Mesodermal cell (in vitro differentiated cells): Measurements from ENCODE around the gene TTC36.

Experiments used
- H3K27ac ChIP-seq: 2 replicates; pipeline ENCODE4 v1.7.0; 2013; ENCODE audit warnings: mild to moderate bottlenecking, low read depth, low read length, moderate library complexity; ENCODE audit not compliant: severe bottlenecking
- H3K36me3 ChIP-seq: 2 replicates; pipeline ENCODE4 v1.7.1; 2013; ENCODE audit warnings: mild to moderate bottlenecking, low read length, moderate library complexity; ENCODE audit not compliant: control insufficient read depth, insufficient read depth
- H3K4me1 ChIP-seq: one replicate; pipeline ENCODE4 v1.7.1; 2013; ENCODE audit warnings: mild to moderate bottlenecking, low read length; ENCODE audit not compliant: insufficient read depth, control insufficient read depth, poor library complexity, severe bottlenecking
- H3K4me3 ChIP-seq: 2 replicates; pipeline ENCODE4 v1.7.0; 2013; ENCODE audit warnings: low read length, control low read depth, mild to moderate bottlenecking; ENCODE audit not compliant: insufficient read depth, poor library complexity, severe bottlenecking; ENCODE audit errors: extremely low read depth
- H3K9me3 ChIP-seq: 2 replicates; pipeline ENCODE4 v1.7.1; 2013; ENCODE audit warnings: mild to moderate bottlenecking, low read length, moderate library complexity; ENCODE audit not compliant: control insufficient read depth
- WGBS, 2 experiments: methylation state at CpG; one replicate each; pipeline ENCODE4 v1.1.5; 2013; ENCODE audit warnings: missing lambda C conversion rate in 2 of 2; ENCODE audit not compliant: insufficient coverage in 2 of 2; 5-methylcytosine and 5-hydroxymethylcytosine counted together

Gene TTC36

DNA sequence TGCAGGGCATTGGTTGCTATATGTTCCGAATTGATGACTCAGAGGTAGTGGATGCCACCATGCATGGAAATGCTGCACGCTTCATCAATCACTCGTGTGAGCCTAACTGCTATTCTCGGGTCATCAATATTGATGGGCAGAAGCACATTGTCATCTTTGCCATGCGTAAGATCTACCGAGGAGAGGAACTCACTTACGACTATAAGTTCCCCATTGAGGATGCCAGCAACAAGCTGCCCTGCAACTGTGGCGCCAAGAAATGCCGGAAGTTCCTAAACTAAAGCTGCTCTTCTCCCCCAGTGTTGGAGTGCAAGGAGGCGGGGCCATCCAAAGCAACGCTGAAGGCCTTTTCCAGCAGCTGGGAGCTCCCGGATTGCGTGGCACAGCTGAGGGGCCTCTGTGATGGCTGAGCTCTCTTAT is 5.4 kb upstream of the TTC36 start:
- Histone ChIP-seq H3K36me3 (peaks cover 93% of the 10 kb centered on the region), H3K9me3 (no peaks in the 10 kb centered on the region), H3K27ac (no peak overlapping the region), H3K4me1 (no peaks in the 10 kb centered on the region), H3K4me3 (no peak overlapping the region)
- WGBS, 2 experiments: 91 to 95% methylated on average over 13 of the region's 13 CpGs

DNA sequence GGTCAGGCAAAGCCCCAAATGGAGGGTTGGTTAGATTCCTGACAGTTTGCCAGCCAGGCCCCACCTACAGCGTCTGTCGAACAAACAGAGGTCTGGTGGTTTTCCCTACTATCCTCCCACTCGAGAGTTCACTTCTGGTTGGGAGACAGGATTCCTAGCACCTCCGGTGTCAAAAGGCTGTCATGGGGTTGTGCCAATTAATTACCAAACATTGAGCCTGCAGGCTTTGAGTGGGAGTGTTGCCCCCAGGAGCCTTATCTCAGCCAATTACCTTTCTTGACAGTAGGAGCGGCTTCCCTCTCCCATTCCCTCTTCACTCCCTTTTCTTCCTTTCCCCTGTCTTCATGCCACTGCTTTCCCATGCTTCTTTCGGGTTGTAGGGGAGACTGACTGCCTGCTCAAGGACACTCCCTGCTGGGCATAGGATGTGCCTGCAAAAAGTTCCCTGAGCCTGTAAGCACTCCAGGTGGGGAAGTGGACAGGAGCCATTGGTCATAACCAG is 4.7 kb upstream of the TTC36 start:
- Histone ChIP-seq H3K4me1 (no peaks in the 10 kb centered on the region), H3K9me3 (no peaks in the 10 kb centered on the region), H3K27ac (no peak overlapping the region), H3K4me3 (no peak overlapping the region), H3K36me3 (peaks cover 90% of the 10 kb centered on the region)
- 67 to 78% methylated on average over 5 of the region's 6 CpGs for WGBS, 2 experiments

DNA sequence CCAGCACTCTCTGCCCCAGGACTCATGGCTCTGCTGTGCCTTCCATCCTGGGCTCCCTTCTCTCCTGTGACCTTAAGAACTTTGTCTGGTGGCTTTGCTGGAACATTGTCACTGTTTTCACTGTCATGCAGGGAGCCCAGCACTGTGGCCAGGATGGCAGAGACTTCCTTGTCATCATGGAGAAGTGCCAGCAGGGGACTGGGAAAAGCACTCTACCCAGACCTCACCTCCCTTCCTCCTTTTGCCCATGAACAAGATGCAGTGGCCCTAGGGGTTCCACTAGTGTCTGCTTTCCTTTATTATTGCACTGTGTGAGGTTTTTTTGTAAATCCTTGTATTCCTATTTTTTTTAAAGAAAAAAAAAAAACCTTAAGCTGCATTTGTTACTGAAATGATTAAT is 2.9 kb upstream of the TTC36 start:
- H3K27ac ChIP-seq: no peak overlapping the region
- peaks cover 74% of the 10 kb centered on the region for H3K36me3 ChIP-seq
- no peaks in the 10 kb centered on the region for H3K9me3 ChIP-seq
- H3K4me1 ChIP-seq: no peaks in the 10 kb centered on the region
- H3K4me3 ChIP-seq: no peak overlapping the region

GRCh38 chr11:118524757-118525470 is 2.4 kb upstream of the TTC36 start:
- H3K9me3 ChIP-seq: no peaks in the 10 kb centered on the region
- no peak overlapping the region for H3K27ac ChIP-seq
- no peak overlapping the region for H3K4me3 ChIP-seq
- no peaks in the 10 kb centered on the region for H3K4me1 ChIP-seq
- H3K36me3 ChIP-seq: peaks cover 68% of the 10 kb centered on the region
- 97 to 100% methylated on average over 5 of the region's 6 CpGs for WGBS, 2 experiments

DNA sequence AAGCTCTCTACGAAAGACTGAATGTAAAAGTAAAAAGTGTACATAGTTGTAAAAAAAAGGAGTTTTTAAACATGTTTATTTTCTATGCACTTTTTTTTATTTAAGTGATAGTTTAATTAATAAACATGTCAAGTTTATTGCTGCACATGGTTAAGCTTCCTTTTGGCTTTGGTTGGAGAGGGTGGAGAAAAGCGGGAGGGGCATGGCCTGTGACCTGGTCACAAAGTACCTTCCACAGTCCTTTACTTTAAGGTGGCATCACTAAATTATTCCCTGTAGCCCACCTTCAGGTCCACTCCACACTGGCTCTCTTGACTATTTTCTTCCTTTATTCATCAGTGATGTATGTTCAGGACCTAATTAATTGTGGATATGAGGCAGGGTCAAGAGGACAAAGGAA is 586 bp upstream of the TTC36 start:
- no peaks in the 10 kb centered on the region for H3K9me3 ChIP-seq
- no peaks in the 10 kb centered on the region for H3K4me1 ChIP-seq
- peaks cover 50% of the 10 kb centered on the region for H3K36me3 ChIP-seq
- H3K4me3 ChIP-seq: no peak overlapping the region
- H3K27ac ChIP-seq: no peak overlapping the region
- WGBS, 2 experiments: 100% methylated on average over 1 of the region's 2 CpGs; no CpG with 5 or more reads in 1 of the 2 experiments

GRCh38 chr11:118528511-118528910 is 1.2 kb downstream of the TTC36 start:
- Histone ChIP-seq H3K4me1 (no peaks in the 10 kb centered on the region), H3K27ac (no peak overlapping the region), H3K36me3 (peaks cover 32% of the 10 kb centered on the region), H3K4me3 (no peak overlapping the region), H3K9me3 (no peaks in the 10 kb centered on the region)
- 86 to 91% methylated on average over 6 of the region's 6 CpGs for WGBS, 2 experiments

- 71 to 88% methylated on average over 4 to 5 of the region's 5 CpGs for WGBS, 2 experiments
- peaks cover 20% of the 10 kb centered on the region for H3K36me3 ChIP-seq
- H3K9me3 ChIP-seq: no peaks in the 10 kb centered on the region
- H3K4me3 ChIP-seq: peak overlapping the region; percentile 74
- no peak overlapping the region for H3K27ac ChIP-seq
- H3K4me1 ChIP-seq: no peaks in the 10 kb centered on the region
Observed at GRCh38 chr11:118529584-118530175, 2.4 kb downstream of the TTC36 start.

- H3K4me3 ChIP-seq: peak overlapping the region; percentile 74
- H3K36me3 ChIP-seq: peaks cover 15% of the 10 kb centered on the region
- H3K27ac ChIP-seq: no peak overlapping the region
- WGBS, 2 experiments: 11 to 12% methylated on average over 24 to 31 of the region's 31 CpGs
- H3K9me3 ChIP-seq: no peaks in the 10 kb centered on the region
- no peaks in the 10 kb centered on the region for H3K4me1 ChIP-seq
Observed at GRCh38 chr11:118530180-118530682, 3.0 kb downstream of the TTC36 start.

DNA sequence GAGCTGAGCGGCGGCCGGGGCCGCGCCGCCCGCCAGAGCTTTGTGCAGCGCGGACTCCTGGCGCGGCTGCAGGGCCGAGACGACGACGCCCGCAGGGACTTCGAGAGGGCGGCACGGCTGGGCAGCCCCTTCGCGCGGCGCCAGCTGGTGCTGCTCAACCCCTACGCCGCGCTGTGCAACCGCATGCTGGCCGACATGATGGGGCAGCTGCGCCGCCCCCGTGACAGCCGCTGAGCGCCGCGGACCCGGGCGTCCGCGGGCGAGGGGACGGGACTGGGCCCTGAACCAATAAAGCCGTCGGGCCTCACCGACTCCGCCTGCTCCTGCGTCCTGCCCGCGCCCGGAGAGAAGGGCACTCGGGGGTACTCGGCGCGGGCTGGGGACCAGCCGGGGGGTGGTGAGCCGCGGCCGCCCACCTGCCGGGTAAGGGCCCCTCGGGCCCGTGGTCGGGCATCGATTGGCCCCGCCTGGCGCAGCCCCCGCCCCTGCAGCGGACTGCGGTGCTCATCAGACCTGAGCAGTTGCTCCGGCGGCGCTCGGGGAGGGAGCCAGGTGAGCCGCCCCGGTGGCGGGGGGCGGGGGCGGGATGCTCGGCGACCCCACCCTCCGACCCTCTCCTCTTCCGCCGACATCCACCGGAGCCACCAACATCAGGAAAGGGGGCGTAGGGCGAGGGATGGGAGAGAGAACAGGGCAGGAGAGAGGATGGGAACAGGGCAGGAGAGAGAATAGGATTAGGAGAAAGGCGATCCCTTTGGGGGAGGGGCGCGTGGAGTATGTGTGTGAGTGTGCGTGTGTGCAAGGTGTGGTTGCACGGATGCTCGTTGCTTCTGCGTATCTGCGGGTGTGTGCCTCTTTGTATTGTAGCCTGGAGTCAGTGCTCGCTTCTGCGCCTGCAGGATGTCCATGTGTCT is 3.7 kb downstream of the TTC36 start, which contains the start of gene TMEM25:
Gene TMEM25, plus strand, starts transcription at position 510 of the 914 bp plus-strand sequence. CDS start 610 bp downstream, outside the sequence.
- WGBS, 2 experiments: 2 to 3% methylated on average over 61 to 85 of the region's 94 CpGs
- H3K27ac ChIP-seq: no peak within 1 kb of the TSS
- no peaks in the 10 kb centered on the region for H3K4me1 ChIP-seq
- no peaks in the 10 kb centered on the region for H3K9me3 ChIP-seq
- H3K4me3 ChIP-seq: peak within 1 kb of the TSS; percentile 74
- peaks cover 12% of the 10 kb centered on the region for H3K36me3 ChIP-seq

GRCh38 chr11:118531597-118532084 is 4.4 kb downstream of the TTC36 start:
- Histone ChIP-seq H3K36me3 (peaks cover 8% of the 10 kb centered on the region), H3K9me3 (no peaks in the 10 kb centered on the region), H3K4me3 (peak overlapping the region; percentile 74), H3K27ac (no peak overlapping the region), H3K4me1 (no peaks in the 10 kb centered on the region)
- WGBS, 2 experiments: 30 to 32% methylated on average over 12 of the region's 12 CpGs
